Endothelial cell of umbilical vein (primary cell): ENCODE measurements around the gene SUSD5. TPM values are rescaled to one million over a fixed set of nuclear protein-coding genes. Genes with fewer than 3 reads are reported as not detected.

Source experiments
- BruUV-seq: library from RNA; stranded (reverse); fragments of 400-500 nt; replicated peaks from 2 replicates; lab custom pipeline; 2021; lab: Mats Ljungman, UMichigan
- CTCF ChIA-PET: fragments of 300-600, 350-600 bp; sonication (Branson Sonifier 250); formaldehyde crosslinking; loops from one replicate; lab custom pipeline; 2021; ENCODE audit warnings: antibody characterized with exemption, inconsistent platforms; lab: Charles Lee
- POLR2A ChIA-PET: fragments of 300-600, 350-600 bp; sonication (Branson Sonifier 250); formaldehyde crosslinking; loops from one replicate; lab custom pipeline; 2021; ENCODE audit warnings: antibody characterized with exemption, inconsistent platforms; lab: Charles Lee
- DNase-seq: peaks from one replicate; pipeline ENCODE4 v3.0.0-alpha.2; 2011; ENCODE audit warnings: low read depth, low spot score
- FAIRE-seq: peaks from 2 replicates; lab custom pipeline; 2011; peaks lifted over from hg19 to GRCh38; lab: Jason Lieb, UNC
- H2AFZ ChIP-seq: 2 replicates; pipeline ENCODE4 v1.6.0; 2012; ENCODE audit warnings: low read depth, low read length, control low read depth, inconsistent platforms
- H3K27ac ChIP-seq: 2 replicates; pipeline ENCODE4 v1.5.1; 2011; ENCODE audit warnings: low read depth, mild to moderate bottlenecking, control low read depth, low read length, moderate library complexity; ENCODE audit not compliant: insufficient read depth
- H3K27me3 ChIP-seq, 2 experiments: 2 replicates each; pipeline versions ENCODE4 v1.6.0 to v1.6.1; 2011; ENCODE audit warnings: low read length in 2 of 2, mixed read lengths in 1 of 2; ENCODE audit not compliant: control insufficient read depth in 2 of 2, insufficient read depth in 2 of 2
- H3K36me3 ChIP-seq, 2 experiments: 2 replicates in 1 of 2; 3 replicates in 1 of 2; pipeline ENCODE4 v1.5.1; 2011; ENCODE audit warnings: low read length in 2 of 2, mild to moderate bottlenecking in 1 of 2, moderate library complexity in 1 of 2; ENCODE audit not compliant: control insufficient read depth in 2 of 2, insufficient read depth in 2 of 2; ENCODE audit errors: extremely low read depth in 1 of 2
- H3K4me1 ChIP-seq: 3 replicates; pipeline ENCODE4 v1.5.1; 2011; ENCODE audit warnings: mild to moderate bottlenecking, low read length; ENCODE audit not compliant: control insufficient read depth, insufficient read depth; ENCODE audit errors: extremely low read depth
- H3K4me2 ChIP-seq: 2 replicates; pipeline ENCODE4 v1.6.1; 2011; ENCODE audit warnings: low read length, control low read depth, mixed read lengths; ENCODE audit not compliant: insufficient read depth
- H3K4me3 ChIP-seq, 3 experiments: fragments of 200-600 bp in 1 of 3; sonication (generic), shearing (Covaris generic) in 1 of 3; replicated peaks in 1 of 3; 2 replicates each; pipeline ENCODE4 v1.5.1; 2011 to 2016; ENCODE audit warnings: control low read depth in 3 of 3, low read length in 3 of 3, mild to moderate bottlenecking in 2 of 3, inconsistent platforms in 1 of 3, low read depth in 1 of 3, moderate library complexity in 1 of 3; ENCODE audit not compliant: insufficient read depth in 1 of 3
- H3K79me2 ChIP-seq: 2 replicates; pipeline ENCODE4 v1.6.0; 2012; ENCODE audit warnings: low read length, inconsistent platforms; ENCODE audit not compliant: control insufficient read depth, insufficient read depth
- H3K9ac ChIP-seq: replicated peaks from 2 replicates; pipeline ENCODE3; 2011; ENCODE audit warnings: low read length, control low read depth; ENCODE audit not compliant: insufficient read depth; ENCODE audit errors: extremely low read depth
- H3K9me1 ChIP-seq: replicated peaks from 3 replicates; pipeline ENCODE4 v1.6.0; 2011; ENCODE audit warnings: mild to moderate bottlenecking, low read length; ENCODE audit not compliant: control insufficient read depth, insufficient read depth; ENCODE audit errors: extremely low read depth
- H3K9me3 ChIP-seq: replicated peaks from 2 replicates; pipeline ENCODE4 v1.5.1; 2012; ENCODE audit warnings: low read length, inconsistent platforms; ENCODE audit not compliant: control insufficient read depth, insufficient read depth
- H4K20me1 ChIP-seq: replicated peaks from 2 replicates; pipeline ENCODE3; 2011; ENCODE audit warnings: mild to moderate bottlenecking, low read length; ENCODE audit not compliant: control insufficient read depth, insufficient read depth; ENCODE audit errors: extremely low read depth
- CTCF ChIP-seq, 2 donors: IDR thresholded peaks; 1 replicate in 1 of 2; 2 replicates in 1 of 2; pipeline ENCODE4 v1.5.1; 2011; ENCODE audit warnings: low read length in 2 of 2, mild to moderate bottlenecking in 2 of 2, moderate library complexity in 2 of 2, control low read depth in 1 of 2, inconsistent platforms in 1 of 2, low read depth in 1 of 2; ENCODE audit not compliant: insufficient read depth in 1 of 2; ENCODE audit errors: extremely low read depth in 1 of 2
- EZH2 ChIP-seq: IDR thresholded peaks from 2 replicates; pipeline ENCODE4 v1.6.1; 2012; ENCODE audit warnings: borderline replicate concordance, low read depth, mild to moderate bottlenecking, moderate library complexity, low read length, inconsistent platforms; ENCODE audit not compliant: severe bottlenecking
- FOS ChIP-seq: IDR thresholded peaks from 2 replicates; pipeline ENCODE4 v1.6.1; 2011; ENCODE audit warnings: mild to moderate bottlenecking, low read length, moderate library complexity, borderline replicate concordance; ENCODE audit not compliant: insufficient read depth
- GATA2 ChIP-seq: IDR thresholded peaks from 2 replicates; pipeline ENCODE4 v1.7.0; 2011; ENCODE audit warnings: low read depth, mild to moderate bottlenecking, moderate library complexity, mixed read lengths, low read length; ENCODE audit not compliant: insufficient read length, insufficient read depth
- JUN ChIP-seq: IDR thresholded peaks from 2 replicates; pipeline ENCODE4 v1.6.1; 2011; ENCODE audit warnings: borderline replicate concordance, low read depth; ENCODE audit not compliant: insufficient read length, insufficient read depth
- MAX ChIP-seq: IDR thresholded peaks from 2 replicates; pipeline ENCODE4 v1.6.1; 2011; ENCODE audit not compliant: insufficient read depth, insufficient read length
- MYC ChIP-seq: IDR thresholded peaks from one replicate; pipeline ENCODE4 v1.6.1; 2011; ENCODE audit warnings: mild to moderate bottlenecking, low read depth, low read length
- POLR2A ChIP-seq: IDR thresholded peaks from 2 replicates; pipeline ENCODE4 v1.6.1; 2012; ENCODE audit warnings: low read depth, mild to moderate bottlenecking, control low read depth, low read length
- POLR2AphosphoS5 ChIP-seq: IDR thresholded peaks from 2 replicates; pipeline ENCODE4 v1.6.1; 2012; ENCODE audit warnings: low read depth, mild to moderate bottlenecking, control low read depth, low read length, moderate library complexity; ENCODE audit not compliant: insufficient read depth
- dilution Hi-C: fragments of 300-500 bp; cut with MboI; formaldehyde crosslinking; loops from one replicate; pipeline ENCODE4 v1.15.0; 2019; ENCODE audit warnings: low sequenced_read_pairs; ENCODE audit not compliant: extremely low pct_ligation_motif_present
- intact Hi-C: fragments of 100-400 bp; cut with micrococcal nuclease; formaldehyde crosslinking; loops from one replicate; pipeline ENCODE4 v1.10.0; 2022
- polyA plus RNA-seq, 4 experiments: library from polyadenylated mRNA; depleted of rRNA in 3 of 4; stranded (reverse) in 3 of 4; unstranded in 1 of 4; fragments of >200 nt; gene quantifications; 2 replicates each; pipeline versions ENCODE4 v1.2.1 to v1.2.3, GENCODE V29; 2011 to 2012; ENCODE audit warnings: missing spikeins in 1 of 4
- total RNA-seq: library from RNA; stranded (reverse); gene quantifications from 2 replicates; pipeline ENCODE4 v1.2.3, GENCODE V29; 2021

Gene SUSD5
- total and polyA plus RNA-seq, 2 donors (not counting 3 experiments of a cell fraction or from before 2014, with no cell fraction given): 7.7 to 18.8 TPM

GRCh38 chr3:33115024-33115768 lies 103.4 kb downstream of the SUSD5 start:
- intact Hi-C loops (loop anchor here (5.0 kb wide), 1 partner anchor 202 kb away; no protein-coding TSS in a partner anchor), dilution Hi-C loops (no loop called here)
- Histone ChIP-seq H3K9me1 (no peaks in the 10 kb centered on the region), H4K20me1 (no peaks in the 10 kb centered on the region), H2AFZ (peak overlapping the region; percentile 61), H3K4me3 (peak overlapping the region; percentile 17 to 67 (median 66)), H3K9me3 (no peaks in the 10 kb centered on the region), H3K27me3 (no peaks in the 10 kb centered on the region), H3K4me1 (peaks cover 19% of the 10 kb centered on the region), H3K36me3 (peaks cover 0 to 2% of the 10 kb centered on the region in 2 experiments), H3K9ac (peak overlapping the region; percentile 37), H3K4me2 (peak overlapping the region; percentile 85), H3K27ac (peak overlapping the region; percentile 25), H3K79me2 (peaks cover 33% of the 10 kb centered on the region)
- peak; percentile 78 for FAIRE-seq
- ChIA-PET CTCF (interaction anchor here (0.6 to 3.5 kb wide), 6 partner anchors 11 to 258 kb away, joined by 3 to 19 read pairs (median 7); partner anchors contain the start of genes GLB1 and TMPPE), POLR2A (no interaction called here)
- DNase-seq: peak; percentile 73
- TSS peak; percentile 36 for BruUV-seq
- TF ChIP-seq JUN: peak; percentile 34
- no peak for TF ChIP-seq GATA2
- no peak for TF ChIP-seq MAX
- TF ChIP-seq FOS: peak; percentile 58

- DNase-seq (no peak), FAIRE-seq (peak; percentile 76)
- Histone ChIP-seq H3K27ac (peak overlapping the region; percentile 25), H3K9ac (no peak overlapping the region), H3K4me3 (peak overlapping the region in 2 of 3 experiments; percentile 66 to 67), H3K9me1 (no peaks in the 10 kb centered on the region), H3K4me1 (peaks cover 19% of the 10 kb centered on the region), H2AFZ (peak overlapping the region; percentile 32), H3K9me3 (no peaks in the 10 kb centered on the region), H3K36me3 (peaks cover 0 to 2% of the 10 kb centered on the region in 2 experiments), H3K27me3 (no peaks in the 10 kb centered on the region), H3K79me2 (peaks cover 33% of the 10 kb centered on the region), H4K20me1 (no peaks in the 10 kb centered on the region), H3K4me2 (peak overlapping the region; percentile 85)
- dilution Hi-C loops (no loop called here), intact Hi-C loops (loop anchor here (1.0 to 5.0 kb wide), 5 partner anchors 17 to 323 kb away; partner anchors contain the start of genes GLB1 and TMPPE)
- no TSS peak for BruUV-seq
- CTCF ChIA-PET: interaction anchor here (0.6 to 3.5 kb wide), 5 partner anchors 10 to 258 kb away, joined by 3 to 19 read pairs (median 9); partner anchors contain the start of genes GLB1 and TMPPE
- POLR2A ChIA-PET: no interaction called here
- no peak for TF ChIP-seq POLR2AphosphoS5
- no peak for TF ChIP-seq FOS
- TF ChIP-seq MAX: no peak
- no peak for TF ChIP-seq CTCF (IDR thresholded peaks at IDR 0.05; ENCODE audit: extremely low read depth in 1 of 2, insufficient read depth in 1 of 2, low read depth in 1 of 2, low read length in 2 of 2)
- no peak for TF ChIP-seq EZH2
- no peak for TF ChIP-seq MYC
- no peak for TF ChIP-seq POLR2A
- TF ChIP-seq JUN: no peak
These were observed 104.0 kb downstream of the SUSD5 start for GRCh38 chr3:33114622-33115023.
